ENCODE data around the gene MRPL16. TPM values are rescaled to one million over a fixed set of nuclear protein-coding genes. Genes with fewer than 3 reads are reported as not detected.

MRPL16 gene
- total RNA-seq, 1 experiment from 2014 or later = 78.9 TPM

DNA sequence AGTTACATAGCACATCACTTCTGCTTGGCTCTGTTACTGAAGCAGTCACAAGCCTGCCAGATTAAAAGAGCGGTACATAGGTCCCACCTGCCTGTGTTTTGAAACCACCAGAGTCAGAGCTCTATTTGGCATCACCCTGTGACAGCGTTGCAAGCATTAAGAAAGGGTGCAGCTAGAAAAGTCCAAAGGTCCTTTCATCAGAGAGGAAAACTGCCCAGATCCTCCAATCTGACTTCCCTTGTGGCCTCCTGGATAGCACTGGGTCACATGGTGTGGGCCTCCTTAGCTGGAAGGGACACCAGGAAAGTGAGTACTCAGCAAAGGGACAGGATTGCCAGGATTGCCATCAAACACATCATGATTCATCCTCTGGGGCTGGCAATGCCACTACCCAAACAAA lies 32.5 kb downstream of the MRPL16 start:
- CTCF ChIA-PET = interaction anchor here (0.7 to 0.8 kb wide), 2 partner anchors 22 to 24 kb away, joined by 3 to 5 read pairs; no protein-coding TSS in a partner anchor
- DNase-seq (ENCODE audit: low spot score) = no peak
- no peak overlapping the region for H3K27ac Mint-ChIP-seq
- H3K4me1 Mint-ChIP-seq = no peaks in the 10 kb centered on the region
- no peak overlapping the region for H3K4me3 Mint-ChIP-seq
- no peak for ATAC-seq
- no peaks in the 10 kb centered on the region for H3K27me3 Mint-ChIP-seq (ENCODE audit: low read depth)
- peaks cover 44% of the 10 kb centered on the region for H3K36me3 Mint-ChIP-seq
- H3K9me3 Mint-ChIP-seq = peaks cover 8% of the 10 kb centered on the region
- POLR2A ChIA-PET = no interaction called here
- TF ChIP-seq, protein P1, sequence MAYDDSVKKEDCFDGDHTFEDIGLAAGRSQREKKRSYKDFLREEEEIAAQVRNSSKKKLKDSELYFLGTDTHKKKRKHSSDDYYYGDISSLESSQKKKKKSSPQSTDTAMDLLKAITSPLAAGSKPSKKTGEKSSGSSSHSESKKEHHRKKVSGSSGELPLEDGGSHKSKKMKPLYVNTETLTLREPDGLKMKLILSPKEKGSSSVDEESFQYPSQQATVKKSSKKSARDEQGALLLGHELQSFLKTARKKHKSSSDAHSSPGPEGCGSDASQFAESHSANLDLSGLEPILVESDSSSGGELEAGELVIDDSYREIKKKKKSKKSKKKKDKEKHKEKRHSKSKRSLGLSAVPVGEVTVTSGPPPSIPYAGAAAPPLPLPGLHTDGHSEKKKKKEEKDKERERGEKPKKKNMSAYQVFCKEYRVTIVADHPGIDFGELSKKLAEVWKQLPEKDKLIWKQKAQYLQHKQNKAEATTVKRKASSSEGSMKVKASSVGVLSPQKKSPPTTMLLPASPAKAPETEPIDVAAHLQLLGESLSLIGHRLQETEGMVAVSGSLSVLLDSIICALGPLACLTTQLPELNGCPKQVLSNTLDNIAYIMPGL (CRISPR knock-in tag; IDR thresholded peaks at IDR 0.05) = no peak
- TF ChIP-seq GTF2I (CRISPR knock-in tag; conservative IDR thresholded peaks at IDR 0.05) (no peak), ZNF317 (CRISPR knock-in tag; IDR thresholded peaks at IDR 0.05; ENCODE audit: borderline replicate concordance, low read depth) (no peak), MYBL2 (CRISPR knock-in tag; IDR thresholded peaks at IDR 0.05) (no peak), TP53 (CRISPR knock-in tag; IDR thresholded peaks at IDR 0.05) (no peak), ZNF671 (CRISPR knock-in tag; IDR thresholded peaks at IDR 0.05) (no peak), SMAD3 (CRISPR knock-in tag; IDR thresholded peaks at IDR 0.05; ENCODE audit: borderline replicate concordance) (no peak), NFYB (CRISPR knock-in tag; conservative IDR thresholded peaks at IDR 0.05; ENCODE audit: low read depth) (no peak), CBFB (CRISPR knock-in tag; IDR thresholded peaks at IDR 0.05; ENCODE audit: low read depth) (no peak)
- TF ChIP-seq, protein P2, sequence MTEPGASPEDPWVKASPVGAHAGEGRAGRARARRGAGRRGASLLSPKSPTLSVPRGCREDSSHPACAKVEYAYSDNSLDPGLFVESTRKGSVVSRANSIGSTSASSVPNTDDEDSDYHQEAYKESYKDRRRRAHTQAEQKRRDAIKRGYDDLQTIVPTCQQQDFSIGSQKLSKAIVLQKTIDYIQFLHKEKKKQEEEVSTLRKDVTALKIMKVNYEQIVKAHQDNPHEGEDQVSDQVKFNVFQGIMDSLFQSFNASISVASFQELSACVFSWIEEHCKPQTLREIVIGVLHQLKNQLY (CRISPR knock-in tag; IDR thresholded peaks at IDR 0.05) = no peak
- TF ChIP-seq, protein P3, sequence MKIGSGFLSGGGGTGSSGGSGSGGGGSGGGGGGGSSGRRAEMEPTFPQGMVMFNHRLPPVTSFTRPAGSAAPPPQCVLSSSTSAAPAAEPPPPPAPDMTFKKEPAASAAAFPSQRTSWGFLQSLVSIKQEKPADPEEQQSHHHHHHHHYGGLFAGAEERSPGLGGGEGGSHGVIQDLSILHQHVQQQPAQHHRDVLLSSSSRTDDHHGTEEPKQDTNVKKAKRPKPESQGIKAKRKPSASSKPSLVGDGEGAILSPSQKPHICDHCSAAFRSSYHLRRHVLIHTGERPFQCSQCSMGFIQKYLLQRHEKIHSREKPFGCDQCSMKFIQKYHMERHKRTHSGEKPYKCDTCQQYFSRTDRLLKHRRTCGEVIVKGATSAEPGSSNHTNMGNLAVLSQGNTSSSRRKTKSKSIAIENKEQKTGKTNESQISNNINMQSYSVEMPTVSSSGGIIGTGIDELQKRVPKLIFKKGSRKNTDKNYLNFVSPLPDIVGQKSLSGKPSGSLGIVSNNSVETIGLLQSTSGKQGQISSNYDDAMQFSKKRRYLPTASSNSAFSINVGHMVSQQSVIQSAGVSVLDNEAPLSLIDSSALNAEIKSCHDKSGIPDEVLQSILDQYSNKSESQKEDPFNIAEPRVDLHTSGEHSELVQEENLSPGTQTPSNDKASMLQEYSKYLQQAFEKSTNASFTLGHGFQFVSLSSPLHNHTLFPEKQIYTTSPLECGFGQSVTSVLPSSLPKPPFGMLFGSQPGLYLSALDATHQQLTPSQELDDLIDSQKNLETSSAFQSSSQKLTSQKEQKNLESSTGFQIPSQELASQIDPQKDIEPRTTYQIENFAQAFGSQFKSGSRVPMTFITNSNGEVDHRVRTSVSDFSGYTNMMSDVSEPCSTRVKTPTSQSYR (CRISPR knock-in tag; IDR thresholded peaks at IDR 0.05) = no peak
- TF ChIP-seq, protein P4, sequence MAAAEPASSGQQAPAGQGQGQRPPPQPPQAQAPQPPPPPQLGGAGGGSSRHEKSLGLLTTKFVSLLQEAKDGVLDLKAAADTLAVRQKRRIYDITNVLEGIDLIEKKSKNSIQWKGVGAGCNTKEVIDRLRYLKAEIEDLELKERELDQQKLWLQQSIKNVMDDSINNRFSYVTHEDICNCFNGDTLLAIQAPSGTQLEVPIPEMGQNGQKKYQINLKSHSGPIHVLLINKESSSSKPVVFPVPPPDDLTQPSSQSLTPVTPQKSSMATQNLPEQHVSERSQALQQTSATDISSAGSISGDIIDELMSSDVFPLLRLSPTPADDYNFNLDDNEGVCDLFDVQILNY (CRISPR knock-in tag; IDR thresholded peaks at IDR 0.05) = no peak
- TF ChIP-seq, protein P5, sequence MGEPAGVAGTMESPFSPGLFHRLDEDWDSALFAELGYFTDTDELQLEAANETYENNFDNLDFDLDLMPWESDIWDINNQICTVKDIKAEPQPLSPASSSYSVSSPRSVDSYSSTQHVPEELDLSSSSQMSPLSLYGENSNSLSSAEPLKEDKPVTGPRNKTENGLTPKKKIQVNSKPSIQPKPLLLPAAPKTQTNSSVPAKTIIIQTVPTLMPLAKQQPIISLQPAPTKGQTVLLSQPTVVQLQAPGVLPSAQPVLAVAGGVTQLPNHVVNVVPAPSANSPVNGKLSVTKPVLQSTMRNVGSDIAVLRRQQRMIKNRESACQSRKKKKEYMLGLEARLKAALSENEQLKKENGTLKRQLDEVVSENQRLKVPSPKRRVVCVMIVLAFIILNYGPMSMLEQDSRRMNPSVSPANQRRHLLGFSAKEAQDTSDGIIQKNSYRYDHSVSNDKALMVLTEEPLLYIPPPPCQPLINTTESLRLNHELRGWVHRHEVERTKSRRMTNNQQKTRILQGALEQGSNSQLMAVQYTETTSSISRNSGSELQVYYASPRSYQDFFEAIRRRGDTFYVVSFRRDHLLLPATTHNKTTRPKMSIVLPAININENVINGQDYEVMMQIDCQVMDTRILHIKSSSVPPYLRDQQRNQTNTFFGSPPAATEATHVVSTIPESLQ (CRISPR knock-in tag; IDR thresholded peaks at IDR 0.05) = no peak
- TF ChIP-seq, protein P6, sequence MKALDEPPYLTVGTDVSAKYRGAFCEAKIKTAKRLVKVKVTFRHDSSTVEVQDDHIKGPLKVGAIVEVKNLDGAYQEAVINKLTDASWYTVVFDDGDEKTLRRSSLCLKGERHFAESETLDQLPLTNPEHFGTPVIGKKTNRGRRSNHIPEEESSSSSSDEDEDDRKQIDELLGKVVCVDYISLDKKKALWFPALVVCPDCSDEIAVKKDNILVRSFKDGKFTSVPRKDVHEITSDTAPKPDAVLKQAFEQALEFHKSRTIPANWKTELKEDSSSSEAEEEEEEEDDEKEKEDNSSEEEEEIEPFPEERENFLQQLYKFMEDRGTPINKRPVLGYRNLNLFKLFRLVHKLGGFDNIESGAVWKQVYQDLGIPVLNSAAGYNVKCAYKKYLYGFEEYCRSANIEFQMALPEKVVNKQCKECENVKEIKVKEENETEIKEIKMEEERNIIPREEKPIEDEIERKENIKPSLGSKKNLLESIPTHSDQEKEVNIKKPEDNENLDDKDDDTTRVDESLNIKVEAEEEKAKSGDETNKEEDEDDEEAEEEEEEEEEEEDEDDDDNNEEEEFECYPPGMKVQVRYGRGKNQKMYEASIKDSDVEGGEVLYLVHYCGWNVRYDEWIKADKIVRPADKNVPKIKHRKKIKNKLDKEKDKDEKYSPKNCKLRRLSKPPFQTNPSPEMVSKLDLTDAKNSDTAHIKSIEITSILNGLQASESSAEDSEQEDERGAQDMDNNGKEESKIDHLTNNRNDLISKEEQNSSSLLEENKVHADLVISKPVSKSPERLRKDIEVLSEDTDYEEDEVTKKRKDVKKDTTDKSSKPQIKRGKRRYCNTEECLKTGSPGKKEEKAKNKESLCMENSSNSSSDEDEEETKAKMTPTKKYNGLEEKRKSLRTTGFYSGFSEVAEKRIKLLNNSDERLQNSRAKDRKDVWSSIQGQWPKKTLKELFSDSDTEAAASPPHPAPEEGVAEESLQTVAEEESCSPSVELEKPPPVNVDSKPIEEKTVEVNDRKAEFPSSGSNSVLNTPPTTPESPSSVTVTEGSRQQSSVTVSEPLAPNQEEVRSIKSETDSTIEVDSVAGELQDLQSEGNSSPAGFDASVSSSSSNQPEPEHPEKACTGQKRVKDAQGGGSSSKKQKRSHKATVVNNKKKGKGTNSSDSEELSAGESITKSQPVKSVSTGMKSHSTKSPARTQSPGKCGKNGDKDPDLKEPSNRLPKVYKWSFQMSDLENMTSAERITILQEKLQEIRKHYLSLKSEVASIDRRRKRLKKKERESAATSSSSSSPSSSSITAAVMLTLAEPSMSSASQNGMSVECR (CRISPR knock-in tag; IDR thresholded peaks at IDR 0.05; ENCODE audit: borderline replicate concordance) = no peak
